Measurements from ENCODE around the gene ZC3H10. TPM values are rescaled to one million over a fixed set of nuclear protein-coding genes. Genes with fewer than 3 reads are reported as not detected.
A peak's percentile ranks its signal among the peaks of the same experiment; 100 is the strongest.

Gene ZC3H10
- total and polyA plus RNA-seq, 2 of the 13 experiments (the other 11 are each of a cell fraction or from before 2014, with no cell fraction given): 0.70 to 2.3 TPM

GRCh38 chr12:56157201-56158028 is 39.3 kb downstream of the ZC3H10 start (continued):
- no peak for TF ChIP-seq ZBTB7A (CRISPR knock-in tag; IDR thresholded peaks at IDR 0.05)
- no peak for TF ChIP-seq ZNF770 (CRISPR knock-in tag; IDR thresholded peaks at IDR 0.05)
- TF ChIP-seq MYPOP (CRISPR knock-in tag; IDR thresholded peaks at IDR 0.05): peak; percentile 46; the same call in 1 of the 2 replicates
- TF ChIP-seq TSC22D2 (CRISPR knock-in tag; IDR thresholded peaks at IDR 0.05; ENCODE audit: borderline replicate concordance): no peak
- no peak for TF ChIP-seq HCFC1 (IDR thresholded peaks at IDR 0.05; ENCODE audit: low read depth, low read length)
- TF ChIP-seq SKIL (CRISPR knock-in tag; IDR thresholded peaks at IDR 0.05; ENCODE audit: borderline replicate concordance): no peak
- peak; percentile 35; the same call in 1 of the 2 replicates for TF ChIP-seq ZNF878 (CRISPR knock-in tag; IDR thresholded peaks at IDR 0.05)
- no peak for TF ChIP-seq ZNF3 (CRISPR knock-in tag; IDR thresholded peaks at IDR 0.05)
- peak; percentile 22; the same call in 1 of the 2 replicates for TF ChIP-seq FOSL2 (CRISPR knock-in tag; IDR thresholded peaks at IDR 0.05)
- no peak for TF ChIP-seq IKZF4 (CRISPR knock-in tag; IDR thresholded peaks at IDR 0.05; ENCODE audit: borderline replicate concordance, low read depth, not compliant biosample characterization)
- no peak for TF ChIP-seq ZNF296 (CRISPR knock-in tag; conservative IDR thresholded peaks at IDR 0.05)
- no peak for TF ChIP-seq ZNF10 (CRISPR knock-in tag; IDR thresholded peaks at IDR 0.05; ENCODE audit: borderline replicate concordance, low read depth)
- peak; percentile 47 for TF ChIP-seq YY1 (IDR thresholded peaks at IDR 0.05; ENCODE audit: insufficient read depth, insufficient replicate concordance, low read depth, low read length)
- peak; percentile 41; the same call in 1 of the 2 replicates for TF ChIP-seq ZNF652 (CRISPR knock-in tag; IDR thresholded peaks at IDR 0.05; ENCODE audit: borderline replicate concordance, low read depth)
- TF ChIP-seq TBX2 (CRISPR knock-in tag; IDR thresholded peaks at IDR 0.05; ENCODE audit: borderline replicate concordance): 0 out of 2 replicates have a peak, but pooled peaks have one; percentile 2
- TF ChIP-seq ZNF556 (CRISPR knock-in tag; IDR thresholded peaks at IDR 0.05; ENCODE audit: borderline replicate concordance): peak; percentile 14; the same call in 1 of the 2 replicates
- no peak for TF ChIP-seq MAZ (IDR thresholded peaks at IDR 0.05; ENCODE audit: borderline replicate concordance, low read depth, low read length)
- 0 out of 2 replicates have a peak, but pooled peaks have one; percentile 14 for TF ChIP-seq MAZ (CRISPR knock-in tag; IDR thresholded peaks at IDR 0.05; ENCODE audit: low read depth)
- TF ChIP-seq CTCF (CRISPR knock-in tag; IDR thresholded peaks at IDR 0.05): peak; percentile 66
- TF ChIP-seq ZNF292 (CRISPR knock-in tag; IDR thresholded peaks at IDR 0.05; ENCODE audit: borderline replicate concordance, low read depth): 0 out of 2 replicates have a peak, but pooled peaks have one; percentile 14

All from HepG2 (cell line).